Suprapubic skin (tissue), 4 donors: Measurements from ENCODE around the gene TRPV4. TPM values are rescaled to one million over a fixed set of nuclear protein-coding genes. Genes with fewer than 3 reads are reported as not detected.

Experiments used
- DNase-seq, 2 donors: peaks; one replicate each; pipeline ENCODE4 v3.0.0-alpha.2; 2019; ENCODE audit warnings: low spot score in 2 of 2
- H3K27ac ChIP-seq: fragments of 200-600 bp; sonication (generic); one replicate; pipeline ENCODE4 v1.5.1; 2019
- H3K27me3 ChIP-seq: fragments of 200-600 bp; sonication (generic); one replicate; pipeline ENCODE4 v1.5.1; 2019
- H3K36me3 ChIP-seq: fragments of 200-600 bp; sonication (generic); one replicate; pipeline ENCODE4 v1.5.1; 2019
- H3K4me1 ChIP-seq: fragments of 200-600 bp; sonication (generic); one replicate; pipeline ENCODE4 v1.5.1; 2019
- H3K4me3 ChIP-seq: fragments of 200-600 bp; sonication (generic); one replicate; pipeline ENCODE4 v1.5.1; 2019; ENCODE audit warnings: mild to moderate bottlenecking
- H3K9me3 ChIP-seq: fragments of 200-600 bp; sonication (generic); one replicate; pipeline ENCODE4 v1.5.1; 2019
- EP300 ChIP-seq: sonication (generic); formaldehyde crosslinking; IDR thresholded peaks from one replicate; pipeline ENCODE4 v1.6.1; 2017; ENCODE audit warnings: antibody characterized with exemption
- POLR2A ChIP-seq, 2 donors: fragments of 450-650 bp; IDR thresholded peaks; one replicate each; pipeline ENCODE4 v1.6.1; 2017; ENCODE audit warnings: antibody characterized with exemption in 2 of 2, mild to moderate bottlenecking in 2 of 2, moderate library complexity in 2 of 2
- POLR2AphosphoS5 ChIP-seq, 3 donors: sonication (generic); formaldehyde crosslinking; IDR thresholded peaks; one replicate each; pipeline ENCODE4 v1.6.1; 2017; ENCODE audit warnings: antibody characterized with exemption in 3 of 3
- WGBS: methylation state at CpG from one replicate; pipeline ENCODE4 v1.1.5; 2018; 5-methylcytosine and 5-hydroxymethylcytosine counted together
- total RNA-seq, 4 donors: library from RNA; depleted of rRNA; stranded (reverse); fragments of >200 nt; gene quantifications; one replicate each; pipeline ENCODE4 v1.1.0, GENCODE V29; 2016
- TF ChIP-seq, protein P1 (sequence below), 2 donors: fragments of 200-600 bp in 1 of 2; fragments of 450-650 bp in 1 of 2; sonication (generic) in 1 of 2; IDR thresholded peaks; one replicate each; pipeline ENCODE4 v1.5.1; 2016 to 2019; ENCODE audit warnings: antibody characterized with exemption in 2 of 2, mild to moderate bottlenecking in 1 of 2, moderate library complexity in 1 of 2

TRPV4 gene
- total RNA-seq, 4 donors from 2014 or later, result 4.0 to 11.9 (median 5.4) TPM

DNA sequence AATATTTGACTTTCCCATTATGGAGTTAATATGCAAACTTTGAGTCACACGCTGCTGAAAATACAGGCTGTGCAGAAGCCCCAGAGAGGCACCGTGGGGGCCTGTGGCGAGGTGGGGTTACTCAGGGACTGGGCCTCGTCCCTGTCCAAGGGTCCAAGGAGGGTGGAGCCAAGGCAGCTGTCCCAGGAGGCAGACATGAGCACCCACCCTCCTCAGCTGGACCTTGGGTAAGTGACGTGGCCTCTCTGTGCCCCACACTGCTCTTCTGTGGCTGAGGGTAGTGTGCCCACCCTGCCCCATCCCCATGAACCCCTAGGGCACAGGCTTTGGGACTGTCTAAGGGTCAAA, 80.2 kb downstream of the TRPV4 start:
- no peak overlapping the region for H3K4me3 ChIP-seq
- peaks cover 10% of the 10 kb centered on the region for H3K9me3 ChIP-seq
- H3K27me3 ChIP-seq, result no peaks in the 10 kb centered on the region
- H3K4me1 ChIP-seq, result no peaks in the 10 kb centered on the region
- WGBS, result 74% methylated on average over 4 of the region's 5 CpGs
- H3K36me3 ChIP-seq, result no peaks in the 10 kb centered on the region
- H3K27ac ChIP-seq, result no peak overlapping the region
- TF ChIP-seq, protein P1, sequence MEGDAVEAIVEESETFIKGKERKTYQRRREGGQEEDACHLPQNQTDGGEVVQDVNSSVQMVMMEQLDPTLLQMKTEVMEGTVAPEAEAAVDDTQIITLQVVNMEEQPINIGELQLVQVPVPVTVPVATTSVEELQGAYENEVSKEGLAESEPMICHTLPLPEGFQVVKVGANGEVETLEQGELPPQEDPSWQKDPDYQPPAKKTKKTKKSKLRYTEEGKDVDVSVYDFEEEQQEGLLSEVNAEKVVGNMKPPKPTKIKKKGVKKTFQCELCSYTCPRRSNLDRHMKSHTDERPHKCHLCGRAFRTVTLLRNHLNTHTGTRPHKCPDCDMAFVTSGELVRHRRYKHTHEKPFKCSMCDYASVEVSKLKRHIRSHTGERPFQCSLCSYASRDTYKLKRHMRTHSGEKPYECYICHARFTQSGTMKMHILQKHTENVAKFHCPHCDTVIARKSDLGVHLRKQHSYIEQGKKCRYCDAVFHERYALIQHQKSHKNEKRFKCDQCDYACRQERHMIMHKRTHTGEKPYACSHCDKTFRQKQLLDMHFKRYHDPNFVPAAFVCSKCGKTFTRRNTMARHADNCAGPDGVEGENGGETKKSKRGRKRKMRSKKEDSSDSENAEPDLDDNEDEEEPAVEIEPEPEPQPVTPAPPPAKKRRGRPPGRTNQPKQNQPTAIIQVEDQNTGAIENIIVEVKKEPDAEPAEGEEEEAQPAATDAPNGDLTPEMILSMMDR (IDR thresholded peaks at IDR 0.05), result no peak
- TF ChIP-seq POLR2AphosphoS5 (IDR thresholded peaks at IDR 0.05) (no peak), POLR2A (IDR thresholded peaks at IDR 0.05) (no peak), EP300 (no peak)
- peak in 1 of 2 donors; percentile 32 for DNase-seq

DNA sequence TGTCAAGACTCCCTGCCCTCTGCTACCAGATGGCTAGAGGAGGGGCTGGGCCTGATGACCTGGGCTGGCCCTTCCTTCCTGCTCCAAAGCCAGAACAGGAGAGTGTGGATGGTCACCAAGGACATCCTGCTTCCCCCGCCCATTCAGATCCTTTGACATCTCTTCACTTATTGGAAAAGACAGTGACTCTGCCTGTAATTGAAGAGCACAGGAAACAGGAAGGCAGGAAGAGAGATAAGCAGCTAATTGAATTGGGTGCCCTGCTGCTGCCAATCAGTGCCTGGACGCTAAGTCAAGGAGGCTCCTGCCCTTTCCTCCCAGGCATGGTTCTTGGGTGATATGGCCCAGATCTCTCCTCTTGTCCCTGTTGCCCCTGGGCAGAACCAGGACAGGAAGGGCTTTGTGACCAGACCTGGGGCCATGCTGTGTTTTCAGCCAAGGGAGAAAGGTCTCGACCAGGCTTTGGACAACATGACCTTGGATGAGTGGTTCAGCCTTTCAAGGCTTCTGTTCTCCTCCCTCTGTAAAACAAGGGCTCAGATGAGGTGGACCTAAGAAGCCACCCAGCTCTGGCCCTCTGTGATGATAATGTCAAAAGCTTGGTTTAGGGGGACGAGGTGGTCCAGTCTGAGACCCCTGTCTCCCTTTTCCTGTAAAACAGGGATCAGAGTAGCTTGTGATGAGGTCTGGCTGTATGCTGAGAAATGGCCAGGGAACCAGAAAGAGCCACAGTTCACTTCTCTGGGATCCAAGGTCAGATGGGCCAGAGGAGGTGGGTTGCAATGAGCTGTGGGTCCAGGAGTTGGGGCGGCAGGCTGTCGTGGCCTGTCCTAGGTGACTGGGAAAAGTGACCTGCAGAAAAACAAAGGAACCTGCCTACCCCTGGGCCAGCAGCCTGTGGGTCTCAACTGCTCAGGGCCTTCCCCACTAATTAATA, 80.8 kb downstream of the TRPV4 start:
- no peaks in the 10 kb centered on the region for H3K36me3 ChIP-seq
- H3K27ac ChIP-seq, result no peak overlapping the region
- no peak for TF ChIP-seq EP300
- TF ChIP-seq, protein P1 (IDR thresholded peaks at IDR 0.05), result no peak
- no peak for TF ChIP-seq POLR2AphosphoS5 (IDR thresholded peaks at IDR 0.05)
- no peak for TF ChIP-seq POLR2A (IDR thresholded peaks at IDR 0.05)
- no peaks in the 10 kb centered on the region for H3K27me3 ChIP-seq
- H3K4me1 ChIP-seq, result no peaks in the 10 kb centered on the region
- H3K9me3 ChIP-seq, result peaks cover 10% of the 10 kb centered on the region
- 95% methylated on average over 5 of the region's 6 CpGs for WGBS
- no peak overlapping the region for H3K4me3 ChIP-seq
- DNase-seq, result peak in 1 of 2 donors; percentile 33

DNA sequence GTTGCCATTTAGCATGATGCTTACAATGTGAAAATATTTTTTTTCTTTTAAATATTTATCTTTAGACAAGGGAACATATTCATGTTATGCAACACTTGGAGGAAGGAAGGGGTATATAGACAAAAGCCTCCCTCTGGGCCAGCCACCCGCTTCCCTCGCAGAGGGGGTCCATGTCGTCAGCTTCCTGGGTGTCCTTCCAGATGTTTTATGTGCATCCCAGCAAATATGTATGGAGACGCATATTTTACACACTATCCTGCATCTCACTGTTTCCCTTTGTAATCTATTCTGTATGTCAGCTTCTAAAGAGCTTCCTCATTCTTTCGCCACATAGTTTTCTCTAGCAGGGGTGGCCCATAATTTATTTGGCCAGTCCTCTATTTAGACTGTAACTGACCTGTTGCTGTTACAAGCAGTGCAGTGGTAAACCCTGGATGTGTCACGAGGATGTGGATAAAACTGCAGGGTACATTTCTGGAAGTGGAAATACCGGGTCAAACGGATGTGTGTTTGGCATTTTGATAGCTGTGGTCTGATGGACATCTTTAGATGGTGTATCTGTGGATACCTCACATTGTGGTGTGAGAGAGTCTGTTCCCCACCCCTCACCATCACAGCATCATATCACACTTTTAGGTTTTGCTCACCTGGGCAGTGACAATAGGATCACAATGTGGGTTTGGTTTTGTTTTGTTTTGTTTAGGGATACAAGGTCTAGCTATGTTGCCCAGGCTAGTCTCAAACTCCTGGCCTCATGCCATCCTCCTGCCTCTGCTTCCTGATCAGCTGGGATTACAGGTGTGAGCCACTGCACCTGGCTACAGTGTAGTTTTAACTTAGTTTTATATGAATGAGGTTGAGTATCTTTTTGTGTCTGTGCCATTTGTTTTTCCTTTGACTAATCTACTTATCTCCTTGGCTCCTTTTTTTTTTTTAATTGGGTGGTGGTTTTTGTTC, 87.9 kb downstream of the TRPV4 start:
- no peaks in the 10 kb centered on the region for H3K27me3 ChIP-seq
- H3K4me1 ChIP-seq, result no peaks in the 10 kb centered on the region
- no peak overlapping the region for H3K4me3 ChIP-seq
- no peak overlapping the region for H3K27ac ChIP-seq
- no peaks in the 10 kb centered on the region for H3K36me3 ChIP-seq
- 67% methylated on average over 8 of the region's 8 CpGs for WGBS
- no peaks in the 10 kb centered on the region for H3K9me3 ChIP-seq
- TF ChIP-seq POLR2AphosphoS5 (IDR thresholded peaks at IDR 0.05), result no peak
- TF ChIP-seq, protein P1 (IDR thresholded peaks at IDR 0.05), result no peak
- DNase-seq, result peak; percentile 20 to 55

DNA sequence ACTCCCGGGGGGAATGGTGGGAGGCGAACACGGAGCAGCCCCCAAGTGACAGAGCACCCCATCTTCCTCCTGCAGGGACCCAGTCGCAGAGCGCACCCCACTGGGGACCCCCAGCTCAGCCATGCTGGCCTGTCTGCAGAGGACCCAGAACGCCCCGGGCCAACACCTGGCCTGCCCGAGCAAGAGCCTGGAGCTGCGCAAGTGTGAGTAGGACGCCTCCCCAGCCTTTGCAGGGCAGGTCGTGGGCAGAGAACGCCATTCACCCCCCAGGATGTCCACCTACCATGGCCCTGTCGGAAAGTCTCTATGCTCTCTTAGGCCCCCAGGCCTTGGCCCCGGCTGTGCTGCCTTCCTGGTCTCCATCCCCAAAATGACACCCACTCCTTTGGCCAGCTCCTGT, 89.2 kb downstream of the TRPV4 start:
- peak; percentile 34 to 68 for DNase-seq
- Histone ChIP-seq H3K4me1 (no peaks in the 10 kb centered on the region), H3K9me3 (no peaks in the 10 kb centered on the region), H3K36me3 (no peaks in the 10 kb centered on the region), H3K27me3 (no peaks in the 10 kb centered on the region), H3K27ac (no peak overlapping the region), H3K4me3 (no peak overlapping the region)
- TF ChIP-seq, protein P1 (IDR thresholded peaks at IDR 0.05), result no peak
- TF ChIP-seq EP300 (no peak), POLR2AphosphoS5 (IDR thresholded peaks at IDR 0.05) (no peak), POLR2A (IDR thresholded peaks at IDR 0.05) (no peak)
- WGBS, result 97% methylated on average over 9 of the region's 14 CpGs
